GM10266 (cell line): ENCODE data around the gene DBNDD1.
A peak's percentile ranks its signal among the peaks of the same experiment; 100 is the strongest.

ENCODE experiments used
- DNase-seq: peaks from one replicate; pipeline ENCODE4 v3.0.0; 2012; ENCODE audit errors: extremely low spot score
- TF ChIP-seq, protein P1 (sequence below): IDR thresholded peaks from 2 replicates; pipeline ENCODE4 v1.5.1; 2012; ENCODE audit warnings: mild to moderate bottlenecking, low read depth; ENCODE audit not compliant: control insufficient read depth, insufficient read depth; ENCODE audit errors: missing control alignments

DBNDD1 gene

DNA sequence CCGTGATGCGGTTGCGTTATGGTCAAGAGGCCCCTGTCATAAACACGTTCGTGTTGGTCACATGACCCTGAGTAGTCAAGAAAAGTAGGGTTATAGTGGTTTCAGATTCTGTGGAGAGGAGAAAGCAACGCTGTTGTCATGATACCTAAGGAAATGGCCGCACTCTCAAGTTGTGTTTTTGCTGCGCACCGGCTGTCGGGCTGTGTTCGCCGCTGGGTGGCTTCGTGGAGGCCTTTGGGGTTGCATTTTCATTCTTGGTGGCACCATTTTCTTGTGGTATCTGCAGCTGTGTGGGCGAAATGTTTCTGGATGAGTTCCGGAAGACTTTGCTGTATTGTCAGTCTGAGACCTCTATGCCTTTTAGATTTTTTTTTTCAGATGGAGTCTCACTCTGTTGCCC, 35.7 kb downstream of the DBNDD1 start:
- DNase-seq, result no peak
- TF ChIP-seq, protein P1, sequence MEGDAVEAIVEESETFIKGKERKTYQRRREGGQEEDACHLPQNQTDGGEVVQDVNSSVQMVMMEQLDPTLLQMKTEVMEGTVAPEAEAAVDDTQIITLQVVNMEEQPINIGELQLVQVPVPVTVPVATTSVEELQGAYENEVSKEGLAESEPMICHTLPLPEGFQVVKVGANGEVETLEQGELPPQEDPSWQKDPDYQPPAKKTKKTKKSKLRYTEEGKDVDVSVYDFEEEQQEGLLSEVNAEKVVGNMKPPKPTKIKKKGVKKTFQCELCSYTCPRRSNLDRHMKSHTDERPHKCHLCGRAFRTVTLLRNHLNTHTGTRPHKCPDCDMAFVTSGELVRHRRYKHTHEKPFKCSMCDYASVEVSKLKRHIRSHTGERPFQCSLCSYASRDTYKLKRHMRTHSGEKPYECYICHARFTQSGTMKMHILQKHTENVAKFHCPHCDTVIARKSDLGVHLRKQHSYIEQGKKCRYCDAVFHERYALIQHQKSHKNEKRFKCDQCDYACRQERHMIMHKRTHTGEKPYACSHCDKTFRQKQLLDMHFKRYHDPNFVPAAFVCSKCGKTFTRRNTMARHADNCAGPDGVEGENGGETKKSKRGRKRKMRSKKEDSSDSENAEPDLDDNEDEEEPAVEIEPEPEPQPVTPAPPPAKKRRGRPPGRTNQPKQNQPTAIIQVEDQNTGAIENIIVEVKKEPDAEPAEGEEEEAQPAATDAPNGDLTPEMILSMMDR, result no peak

DNA sequence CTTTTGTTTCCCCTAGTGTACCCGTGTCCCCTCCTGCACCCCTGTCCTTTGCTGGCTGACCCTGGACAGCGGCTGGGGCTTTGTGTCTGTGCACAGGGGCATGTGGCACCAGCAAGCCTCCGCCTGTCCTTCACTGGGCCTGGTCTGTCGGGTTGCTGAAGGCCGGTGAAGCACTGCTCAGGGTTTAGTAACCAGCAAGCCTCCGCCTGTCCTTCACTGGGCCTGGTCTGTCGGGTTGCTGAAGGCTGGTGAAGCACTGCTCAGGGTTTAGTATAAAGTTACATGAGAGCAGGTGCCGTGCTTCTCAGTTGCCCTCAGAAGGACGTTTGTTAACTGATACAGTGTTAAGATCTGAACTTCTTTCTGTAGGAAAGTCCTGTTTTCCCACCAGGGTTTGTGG, 36.9 kb downstream of the DBNDD1 start:
- TF ChIP-seq, protein P1, result no peak

DNA sequence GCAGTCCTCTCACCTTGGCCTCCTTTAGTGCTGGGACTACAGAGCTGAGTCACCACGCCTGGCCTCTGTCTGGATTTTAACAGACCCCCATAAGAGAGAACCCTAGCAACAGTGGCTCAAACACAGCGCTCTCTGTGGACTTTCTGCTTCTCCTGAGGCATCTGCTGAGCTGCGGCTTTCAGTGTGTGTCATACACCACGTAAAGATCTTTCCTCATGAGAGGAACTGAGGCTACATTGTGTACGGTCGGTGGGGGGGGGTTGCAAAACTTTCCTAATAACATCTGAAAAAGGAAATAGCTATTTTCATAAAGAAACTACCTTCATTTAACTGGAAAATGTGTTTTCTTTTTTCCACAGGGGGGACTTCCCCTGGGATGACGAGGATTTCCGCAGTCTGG, 37.8 kb downstream of the DBNDD1 start:
- peak; percentile 52 for DNase-seq
- TF ChIP-seq, protein P1, result no peak

More for the DNA sequence above, 36.9 kb downstream of the DBNDD1 start:
- DNase-seq, result no peak

DNA sequence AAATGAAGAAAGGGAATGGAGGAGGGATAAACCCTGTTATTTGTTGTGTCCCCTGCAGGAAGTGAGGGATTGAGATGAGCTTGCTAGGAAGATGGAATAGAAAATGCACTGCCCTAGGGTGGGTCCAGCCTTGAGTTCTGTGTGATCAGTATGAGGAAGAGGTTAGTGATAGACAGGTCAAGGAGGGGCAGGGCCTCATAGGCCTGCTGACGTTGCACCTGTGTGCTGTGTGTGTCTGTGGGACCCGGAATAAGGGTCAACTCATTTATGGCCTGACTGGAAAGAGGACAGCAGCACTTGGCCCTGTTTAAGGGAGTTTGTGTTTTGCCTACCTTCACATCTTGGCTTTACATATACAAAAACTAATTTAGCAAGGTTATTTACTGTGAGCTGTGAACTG, 44.4 kb downstream of the DBNDD1 start:
- no peak for DNase-seq
- TF ChIP-seq, protein P1, result no peak

DNA sequence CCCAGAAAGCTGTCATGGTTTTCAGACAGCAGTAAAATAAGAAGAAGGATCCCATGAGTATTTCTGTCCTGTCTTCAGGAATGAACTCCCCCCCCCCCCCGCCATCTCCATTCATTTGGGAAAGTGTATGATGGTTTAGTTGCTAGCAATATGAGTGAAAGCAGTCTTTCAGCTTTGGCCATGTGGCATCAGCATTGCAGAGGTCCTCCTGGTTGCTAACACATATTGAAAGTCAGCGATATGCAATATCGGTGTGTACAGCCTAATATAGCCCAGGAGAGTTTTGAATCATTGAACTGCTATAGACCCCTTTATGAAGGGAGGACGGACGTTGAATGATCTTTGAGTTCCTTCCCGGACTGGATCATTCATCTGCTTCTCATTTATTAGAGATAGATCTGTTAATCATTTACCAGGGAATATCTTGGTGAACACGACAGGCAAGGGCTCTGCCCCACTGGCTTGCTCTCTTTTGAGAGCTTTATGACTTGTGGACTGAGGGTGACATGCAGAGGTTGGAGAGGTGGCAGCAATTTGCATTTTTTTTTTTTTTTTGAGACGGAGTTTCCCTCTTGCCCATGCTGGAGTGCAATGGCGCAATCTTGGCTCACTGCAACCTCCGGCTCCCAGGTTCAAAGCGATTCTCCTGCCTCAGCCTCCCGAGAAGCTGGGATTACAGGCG, 45.5 kb downstream of the DBNDD1 start:
- TF ChIP-seq, protein P1, result no peak
- no peak for DNase-seq

DNA sequence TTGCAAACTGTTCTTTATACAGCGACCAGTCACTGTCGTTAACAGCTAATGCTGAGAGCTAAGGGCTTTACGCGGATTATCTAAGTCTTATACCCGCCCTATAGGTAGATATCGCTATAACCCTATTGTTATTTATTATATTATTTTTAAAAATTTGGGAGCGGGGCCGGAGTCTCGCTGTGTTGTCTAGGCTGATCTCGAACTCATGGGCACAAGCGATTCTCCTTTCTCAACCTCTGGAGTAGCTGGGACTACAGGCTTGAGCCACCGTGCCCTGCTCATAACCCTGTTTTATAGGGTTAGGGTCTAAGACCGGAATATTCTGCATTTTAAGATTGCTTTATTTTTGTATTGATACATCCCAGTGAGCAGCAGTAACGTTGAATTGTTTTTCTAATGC, 46.0 kb downstream of the DBNDD1 start:
- TF ChIP-seq, protein P1, result no peak
- DNase-seq, result no peak
